ENCODE results near the gene RNLS. TPM values are rescaled to one million over a fixed set of nuclear protein-coding genes. Genes with fewer than 3 reads are reported as not detected.

RNLS gene
- total and polyA plus RNA-seq, 2 of the 8 experiments (the other 6 are each of a cell fraction or from before 2014, with no cell fraction given) = 7.5 to 12.7 TPM

GRCh38 chr10:88512599-88512998, 70.5 kb downstream of the RNLS start:
- no peak overlapping the region for H2BK5ac ChIP-seq (ENCODE audit: low read depth, low read length)
- H2BK120ac ChIP-seq (replicated peaks; ENCODE audit: low read depth, low read length) = no peak overlapping the region
- H2AFZ ChIP-seq (ENCODE audit: low read length) = no peak overlapping the region
- H3K23ac ChIP-seq (ENCODE audit: insufficient read length) = no peak overlapping the region
- 83% methylated on average over 2 of the region's 2 CpGs; no CpG with 5 or more reads in 1 of the 2 experiments for WGBS, 2 experiments (ENCODE audit: extremely low coverage in 1 of 2, insufficient coverage in 1 of 2, insufficient read length in 1 of 2, insufficient replicate concordance in 2 of 2, low coverage in 1 of 2, low lambda C conversion rate in 2 of 2, missing lambda C conversion rate in 1 of 2)
- H4K8ac ChIP-seq (ENCODE audit: extremely low read depth, insufficient read depth, low read length) = no peak overlapping the region
- H3K18ac ChIP-seq (ENCODE audit: extremely low read depth, low read length) = no peak overlapping the region
- H3K9me3 ChIP-seq (ENCODE audit: insufficient read depth in 2 of 2, low read depth in 1 of 2, low read length in 1 of 2) = no peaks in the 10 kb centered on the region
- no peaks in the 10 kb centered on the region for H3K27me3 ChIP-seq (replicated peaks in 1 of 4; ENCODE audit: control insufficient read depth in 3 of 4, extremely low read depth in 1 of 4, insufficient read depth in 3 of 4, low read length in 3 of 4)
- no peak overlapping the region for H4K5ac ChIP-seq (ENCODE audit: insufficient read length, low read depth, low read length)
- H4K20me1 ChIP-seq (replicated peaks in 1 of 2; ENCODE audit: control insufficient read depth in 1 of 2, insufficient read depth in 2 of 2, low read length in 2 of 2) = no peaks in the 10 kb centered on the region
- H3K79me2 ChIP-seq (ENCODE audit: control insufficient read depth in 1 of 2, insufficient read depth in 2 of 2, low read length in 2 of 2) = no peaks in the 10 kb centered on the region
- H3K4me1 ChIP-seq (replicated peaks in 1 of 4; ENCODE audit: control insufficient read depth in 3 of 4, insufficient read depth in 4 of 4, low read length in 3 of 4) = peaks cover 0 to 2% (median 0%) of the 10 kb centered on the region in 4 experiments; a peak in 1 of 7 replicates
- no peak overlapping the region for H3K4me2 ChIP-seq (ENCODE audit: insufficient read depth in 1 of 2, low read depth in 2 of 2, low read length in 2 of 2)
- no peaks in the 10 kb centered on the region for H3K36me3 ChIP-seq (ENCODE audit: control insufficient read depth in 2 of 4, insufficient read depth in 4 of 4, low read length in 3 of 4)
- H3K4me3 ChIP-seq (ENCODE audit: extremely low read depth in 1 of 4, insufficient read depth in 2 of 4, low read depth in 3 of 4, low read length in 4 of 4) = no peak overlapping the region
- H3K56ac ChIP-seq (replicated peaks; ENCODE audit: insufficient read length, low read depth, low read length) = no peak overlapping the region
- H2BK12ac ChIP-seq (ENCODE audit: low read depth, low read length) = no peak overlapping the region
- H3K27ac ChIP-seq (ENCODE audit: low read depth, low read length) = no peak overlapping the region
- H3K23me2 ChIP-seq (ENCODE audit: low read depth, low read length) = no peaks in the 10 kb centered on the region
- H3K79me1 ChIP-seq (ENCODE audit: low read depth, low read length) = no peaks in the 10 kb centered on the region
- no peak overlapping the region for H3K14ac ChIP-seq (ENCODE audit: insufficient read length)
- no peak overlapping the region for H2BK15ac ChIP-seq (ENCODE audit: low read length)
- H4K91ac ChIP-seq (replicated peaks; ENCODE audit: insufficient read length, low read length) = no peak overlapping the region
- H3K9ac ChIP-seq (replicated peaks in 1 of 4; ENCODE audit: extremely low read depth in 1 of 4, low read depth in 3 of 4, low read length in 3 of 4) = no peak overlapping the region
- H3K4ac ChIP-seq (replicated peaks; ENCODE audit: insufficient read length, low read depth, low read length) = no peak overlapping the region
- DNase-seq (ENCODE audit: low read depth in 1 of 2, low spot score in 2 of 2) (no peak), FAIRE-seq (no peak)
- POLR2A ChIA-PET (ENCODE audit: partially characterized antibody) = no interaction called here
- no peak overlapping the region for H2BK20ac ChIP-seq (ENCODE audit: low read length)
- H2AK5ac ChIP-seq (ENCODE audit: low read depth, low read length) = no peak overlapping the region
- CTCF ChIA-PET (ENCODE audit: partially characterized antibody) = no interaction called here
- TF ChIP-seq CREB1 (IDR thresholded peaks at IDR 0.05) (no peak), CEBPB (IDR thresholded peaks at IDR 0.05; ENCODE audit: low read depth, low read length) (no peak), PHF8 (conservative IDR thresholded peaks at IDR 0.05; ENCODE audit: low read depth, low read length) (no peak), SIRT6 (IDR thresholded peaks at IDR 0.05; ENCODE audit: low read length) (no peak), HDAC6 (IDR thresholded peaks at IDR 0.05; ENCODE audit: low read depth, low read length) (no peak), TBP (IDR thresholded peaks at IDR 0.05; ENCODE audit: low read depth, low read length) (no peak), RAD21 (IDR thresholded peaks at IDR 0.05 in 1 of 2, conservative IDR thresholded peaks at IDR 0.05 in 1 of 2; ENCODE audit: low read depth in 2 of 2, low read length in 2 of 2) (no peak), SP1 (IDR thresholded peaks at IDR 0.05; ENCODE audit: low read depth, low read length) (no peak), JUND (IDR thresholded peaks at IDR 0.05; ENCODE audit: low read length) (no peak), RBBP5 (IDR thresholded peaks at IDR 0.05; ENCODE audit: borderline replicate concordance, low read depth, low read length) (no peak), POLR2AphosphoS5 (IDR thresholded peaks at IDR 0.05; ENCODE audit: low read depth, low read length) (no peak)
